Coronary artery (tissue), 2 donors: ENCODE results near the gene COL20A1.

Source experiments
- DNase-seq: peaks from one replicate; pipeline ENCODE4 v3.0.0-alpha.2; 2017; ENCODE audit warnings: low spot score
- H3K27ac ChIP-seq, 2 donors: fragments of 200-600 bp; sonication (generic); one replicate each; pipeline ENCODE4 v1.5.1; 2016 to 2019
- H3K4me3 ChIP-seq: fragments of 200-600 bp; sonication (generic); 2 replicates; pipeline ENCODE4 v1.5.1; 2016; ENCODE audit warnings: mild to moderate bottlenecking, moderate library complexity
- CTCF ChIP-seq: fragments of 200-600 bp; sonication (generic); IDR thresholded peaks from one replicate; pipeline ENCODE4 v1.5.1; 2019; ENCODE audit warnings: antibody characterized with exemption

Gene COL20A1

GRCh38 chr20:63255931-63256704 is 36.9 kb upstream of the COL20A1 start:
- no peak for TF ChIP-seq CTCF
- Histone ChIP-seq H3K4me3 (no peak overlapping the region), H3K27ac (no peak overlapping the region)
- no peak for DNase-seq

DNA sequence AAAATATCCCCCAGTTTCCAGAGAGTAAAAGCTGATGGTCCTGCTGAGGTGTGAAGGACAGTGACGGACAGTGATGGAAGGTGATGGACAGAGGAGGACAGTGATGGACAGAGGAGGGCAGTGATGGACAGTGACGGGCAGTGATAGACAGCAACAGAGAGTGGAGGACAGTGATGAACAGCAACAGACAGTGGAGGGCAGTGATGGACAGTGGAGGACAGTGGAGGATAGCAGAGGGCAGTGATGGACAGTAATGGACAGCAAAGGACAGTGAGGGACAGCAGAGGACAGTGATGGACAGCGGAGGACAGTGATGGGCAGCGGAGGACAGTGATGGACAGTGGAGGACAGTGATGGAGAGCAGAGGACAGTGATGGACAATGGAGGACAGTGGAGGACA is 36.0 kb upstream of the COL20A1 start:
- TF ChIP-seq CTCF, result no peak
- Histone ChIP-seq H3K4me3 (no peak overlapping the region), H3K27ac (no peak overlapping the region)
- DNase-seq, result no peak

DNA sequence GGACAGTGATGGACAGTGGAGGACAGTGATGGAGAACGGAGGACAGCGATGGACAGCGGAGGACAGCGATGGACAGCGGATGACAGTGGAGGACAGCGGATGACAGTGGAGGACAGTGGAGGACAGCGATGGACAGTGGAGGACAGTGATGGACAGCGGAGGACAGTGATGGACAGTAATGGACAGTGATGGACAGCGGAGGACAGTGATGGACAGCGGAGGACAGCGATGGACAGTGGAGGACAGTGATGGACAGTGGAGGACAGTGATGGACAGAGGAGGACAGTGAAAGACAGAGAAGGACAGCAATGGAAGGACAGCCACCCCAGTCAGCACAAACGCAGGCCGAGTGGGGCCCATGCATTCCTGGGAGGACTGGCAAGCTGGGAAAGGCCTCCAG is 35.4 kb upstream of the COL20A1 start:
- H3K27ac ChIP-seq, result no peak overlapping the region
- TF ChIP-seq CTCF, result no peak
- no peak overlapping the region for H3K4me3 ChIP-seq
- DNase-seq, result no peak

DNA sequence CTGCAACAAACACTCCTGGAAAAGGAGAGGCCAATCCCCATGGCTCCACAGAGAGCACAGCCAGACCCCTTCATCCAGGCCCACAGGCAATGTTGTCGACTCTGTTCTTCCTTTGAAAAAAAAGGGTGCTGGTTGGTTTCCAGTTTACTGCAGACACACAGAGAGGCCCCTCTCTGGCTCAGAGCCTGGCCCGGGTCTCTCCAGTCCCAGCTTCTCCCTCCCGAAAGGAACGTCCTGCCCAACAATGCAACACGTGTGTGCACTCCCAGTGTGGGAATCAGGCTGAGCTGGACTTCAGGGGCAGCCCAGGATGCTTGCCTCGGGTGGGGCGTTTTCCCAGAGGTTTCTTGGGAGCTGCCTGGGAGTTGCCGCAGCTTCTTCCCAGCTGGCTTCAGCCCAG is 34.2 kb upstream of the COL20A1 start:
- H3K4me3 ChIP-seq, result no peak overlapping the region
- no peak overlapping the region for H3K27ac ChIP-seq
- TF ChIP-seq CTCF, result no peak
- no peak for DNase-seq

DNA sequence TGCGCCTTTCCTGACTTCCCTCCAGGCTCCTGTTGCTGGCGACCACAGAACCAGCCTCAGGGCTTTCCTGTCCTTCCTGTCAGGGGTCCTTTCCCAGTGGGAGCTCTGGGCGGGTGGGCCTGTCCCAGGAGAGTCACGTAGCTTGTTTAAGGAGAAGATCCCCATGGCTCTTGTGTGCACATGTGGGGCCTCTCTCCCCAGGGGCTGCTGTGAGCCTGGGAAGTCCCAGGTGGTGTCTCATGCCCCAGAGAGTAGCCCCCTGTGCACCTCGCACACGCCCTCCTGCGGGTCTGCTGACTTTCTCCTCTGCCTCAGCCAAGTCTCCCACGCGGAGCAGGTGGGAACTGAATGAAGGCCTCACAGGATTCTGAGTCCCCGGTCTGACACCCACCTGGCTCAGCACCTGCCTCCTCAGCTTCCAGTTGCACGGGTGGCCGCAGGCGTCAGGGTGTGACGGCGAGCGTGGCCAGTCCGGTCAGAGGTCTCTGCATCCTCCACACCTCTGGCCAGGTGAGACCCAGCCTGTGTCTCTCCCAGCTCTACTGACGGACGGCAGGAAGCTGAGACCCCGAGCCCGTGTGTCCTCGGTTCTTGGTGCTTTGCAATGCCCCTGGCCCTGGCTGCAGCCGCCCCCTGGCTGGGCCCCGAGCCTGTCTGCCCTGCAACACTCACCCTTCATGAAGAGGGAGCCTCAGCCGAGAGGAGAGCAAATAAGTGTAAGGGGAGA is 33.1 kb upstream of the COL20A1 start:
- no peak overlapping the region for H3K27ac ChIP-seq
- no peak for TF ChIP-seq CTCF
- no peak for DNase-seq
- no peak overlapping the region for H3K4me3 ChIP-seq

DNA sequence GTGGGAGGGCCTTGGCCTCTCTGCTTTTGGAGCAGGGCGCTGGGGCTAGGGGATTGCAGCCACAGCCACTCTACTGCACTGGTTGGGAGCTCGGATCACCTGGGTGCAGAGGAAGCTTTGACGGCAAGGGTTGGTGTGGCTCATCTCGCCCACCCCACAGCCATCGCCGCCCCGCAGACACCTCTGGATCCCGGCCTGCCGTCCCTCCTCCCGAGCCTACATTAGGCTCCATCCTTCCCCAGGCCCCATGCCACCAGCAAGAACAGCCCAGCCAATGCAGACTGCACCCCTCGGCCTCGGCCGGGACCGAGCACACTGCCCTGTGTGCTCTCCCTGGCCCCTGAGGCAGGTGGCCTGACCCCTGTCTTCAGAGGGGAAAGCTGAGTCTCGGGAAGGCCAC is 32.5 kb upstream of the COL20A1 start:
- no peak for TF ChIP-seq CTCF
- H3K4me3 ChIP-seq, result no peak overlapping the region
- H3K27ac ChIP-seq, result no peak overlapping the region
- DNase-seq, result no peak
